WERI-Rb-1 (cell line): ENCODE data around the gene MAP3K10.
A peak's percentile ranks its signal among the peaks of the same experiment; 100 is the strongest.

Source experiments
- DNase-seq: peaks from one replicate; pipeline ENCODE4 v3.0.0-alpha.2; 2020
- H3K27ac ChIP-seq: fragments of 250-450 bp; sonication (Bioruptor Pico); 2 replicates; pipeline ENCODE4 v1.5.1; 2020; ENCODE audit warnings: mild to moderate bottlenecking, moderate library complexity
- H3K27me3 ChIP-seq: fragments of 250-450 bp; sonication (Bioruptor Pico); 2 replicates; pipeline ENCODE4 v1.5.1; 2021; ENCODE audit warnings: mild to moderate bottlenecking, low read depth, moderate library complexity; ENCODE audit not compliant: insufficient read depth, severe bottlenecking
- H3K36me3 ChIP-seq: fragments of 250-450 bp; sonication (Bioruptor Pico); 2 replicates; pipeline ENCODE4 v1.5.1; 2020; ENCODE audit warnings: mild to moderate bottlenecking, moderate library complexity
- H3K4me3 ChIP-seq: 2 replicates; pipeline ENCODE4 v1.5.1; 2011; ENCODE audit warnings: low read depth, mild to moderate bottlenecking, control low read depth, low read length
- H3K9me3 ChIP-seq: fragments of 250-450 bp; sonication (Bioruptor Pico); 2 replicates; pipeline ENCODE4 v1.5.1; 2021; ENCODE audit warnings: mild to moderate bottlenecking, moderate library complexity; ENCODE audit not compliant: severe bottlenecking
- CTCF ChIP-seq: IDR thresholded peaks from 2 replicates; pipeline ENCODE4 v1.5.1; 2011; ENCODE audit warnings: low read depth, mild to moderate bottlenecking, control low read depth, inconsistent platforms, low read length

MAP3K10 gene

DNA sequence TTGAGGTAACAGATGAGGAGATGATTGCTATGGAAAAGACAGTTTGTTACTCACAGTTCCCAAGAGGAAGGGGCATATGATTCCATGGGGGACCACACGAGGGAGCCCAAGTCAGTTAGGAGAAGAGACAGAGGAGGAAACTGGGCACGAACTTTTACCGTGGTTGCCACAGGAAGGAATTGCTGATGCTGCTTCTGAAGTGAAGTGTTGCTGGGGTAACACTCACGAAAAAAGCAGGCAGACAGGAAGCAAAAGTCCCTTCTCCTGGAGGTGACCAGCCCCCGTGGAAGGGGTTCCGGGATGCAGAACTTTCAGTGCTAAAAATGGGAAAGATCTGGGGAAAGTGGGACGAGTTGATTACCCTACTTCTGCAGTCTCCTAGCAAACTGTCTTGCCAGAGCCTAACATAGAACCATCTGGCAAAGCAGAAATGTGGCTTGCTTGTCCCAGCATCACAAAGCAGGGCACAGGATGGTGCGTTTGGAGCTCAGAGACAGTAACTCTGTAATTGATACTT, 35.4 kb upstream of the MAP3K10 start:
- no peak overlapping the region for H3K4me3 ChIP-seq
- TF ChIP-seq CTCF: peak; percentile 50
- H3K36me3 ChIP-seq: no peaks in the 10 kb centered on the region
- DNase-seq: peak; percentile 24
- H3K9me3 ChIP-seq: no peaks in the 10 kb centered on the region
- H3K27ac ChIP-seq: no peak overlapping the region
- no peaks in the 10 kb centered on the region for H3K27me3 ChIP-seq

DNA sequence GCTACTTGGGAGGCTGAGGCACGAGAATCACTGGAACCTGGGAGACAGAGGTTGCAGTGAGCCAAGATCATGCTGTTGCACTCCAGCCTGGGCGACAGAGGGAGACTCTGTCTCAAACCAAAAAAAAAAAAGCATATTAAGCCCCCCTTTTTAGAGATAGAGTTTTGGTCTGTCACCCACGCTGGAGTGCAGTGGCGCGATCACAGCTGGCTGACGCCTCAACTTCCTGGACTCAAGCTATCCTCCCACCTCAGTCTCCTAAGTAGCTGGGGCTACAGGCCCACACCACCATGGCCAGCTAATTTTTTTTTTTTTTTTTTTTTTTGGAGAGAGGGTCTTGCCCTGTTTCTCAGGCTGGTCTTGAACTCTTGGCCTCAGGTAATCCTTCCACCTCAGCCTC, 34.2 kb upstream of the MAP3K10 start:
- DNase-seq: no peak
- Histone ChIP-seq H3K36me3 (no peaks in the 10 kb centered on the region), H3K27me3 (no peaks in the 10 kb centered on the region)

DNA sequence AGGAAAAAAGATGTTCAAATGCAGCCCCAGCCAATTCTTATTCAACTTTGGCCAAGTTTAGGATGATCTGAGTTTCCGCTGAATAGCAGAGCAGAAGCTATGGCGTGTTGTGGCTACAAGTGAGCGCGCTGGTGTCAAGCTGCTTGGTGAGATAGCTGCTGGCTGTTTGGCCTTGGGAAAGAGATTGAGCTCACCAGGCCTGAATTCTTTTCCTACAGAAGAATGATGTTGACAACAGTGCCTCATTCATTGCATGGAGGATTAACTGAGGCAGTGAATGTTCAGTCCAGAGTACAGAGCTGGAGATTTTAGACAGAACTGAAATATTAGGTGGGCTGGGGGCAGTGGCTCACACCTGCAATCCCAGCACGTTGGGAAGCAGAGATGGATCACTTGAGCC, 31.5 kb upstream of the MAP3K10 start:
- no peak for TF ChIP-seq CTCF
- Histone ChIP-seq H3K4me3 (no peak overlapping the region), H3K9me3 (no peaks in the 10 kb centered on the region), H3K36me3 (no peaks in the 10 kb centered on the region), H3K27ac (no peak overlapping the region), H3K27me3 (no peaks in the 10 kb centered on the region)
- no peak for DNase-seq

More for the DNA sequence above, 34.2 kb upstream of the MAP3K10 start:
- H3K4me3 ChIP-seq: no peak overlapping the region
- no peak for TF ChIP-seq CTCF
- H3K9me3 ChIP-seq: no peaks in the 10 kb centered on the region
- H3K27ac ChIP-seq: no peak overlapping the region

- Histone ChIP-seq H3K9me3 (no peaks in the 10 kb centered on the region), H3K27ac (no peak overlapping the region), H3K4me3 (no peak overlapping the region), H3K27me3 (no peaks in the 10 kb centered on the region), H3K36me3 (no peaks in the 10 kb centered on the region)
- no peak for DNase-seq
- no peak for TF ChIP-seq CTCF
These were observed 29.1 kb upstream of the MAP3K10 start for GRCh38 chr19:40162104-40162503.

DNA sequence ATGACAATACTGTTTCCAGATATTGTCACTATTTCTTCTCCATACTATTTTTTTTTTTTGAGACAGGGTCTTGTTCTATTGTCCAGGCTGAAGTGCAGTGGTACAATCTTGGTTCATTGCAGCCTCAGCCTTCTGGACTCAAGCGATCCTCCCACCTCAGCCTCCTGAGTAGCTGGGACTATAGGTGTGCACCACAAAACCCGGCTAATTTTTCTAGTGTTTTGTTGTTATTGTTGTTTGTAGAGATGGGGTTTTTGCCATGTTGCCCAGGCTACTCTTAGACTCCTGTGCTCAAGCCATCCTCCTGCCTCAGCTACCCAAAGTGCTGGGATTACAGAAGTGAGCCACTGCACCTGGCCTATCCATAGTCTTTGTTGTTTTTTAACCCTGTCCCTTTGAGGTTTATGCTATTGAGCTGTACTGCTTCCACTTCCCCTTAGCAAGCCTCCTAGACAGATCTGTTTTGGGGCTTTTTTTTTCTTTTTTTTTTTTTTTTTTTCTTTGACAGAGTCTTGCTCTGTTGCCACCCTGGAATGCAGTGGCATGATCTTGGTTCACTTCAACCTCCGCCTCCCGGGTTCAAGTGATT, 27.6 kb upstream of the MAP3K10 start:
- Histone ChIP-seq H3K4me3 (no peak overlapping the region), H3K9me3 (no peaks in the 10 kb centered on the region), H3K36me3 (no peaks in the 10 kb centered on the region), H3K27ac (no peak overlapping the region), H3K27me3 (no peaks in the 10 kb centered on the region)
- no peak for DNase-seq
- TF ChIP-seq CTCF: no peak
